ENCODE data around the gene MITF. TPM values are rescaled to one million over a fixed set of nuclear protein-coding genes. Genes with fewer than 3 reads are reported as not detected.

MITF gene
- total RNA-seq, 2 experiments from 2014 or later = 1.4 to 1.6 TPM

DNA sequence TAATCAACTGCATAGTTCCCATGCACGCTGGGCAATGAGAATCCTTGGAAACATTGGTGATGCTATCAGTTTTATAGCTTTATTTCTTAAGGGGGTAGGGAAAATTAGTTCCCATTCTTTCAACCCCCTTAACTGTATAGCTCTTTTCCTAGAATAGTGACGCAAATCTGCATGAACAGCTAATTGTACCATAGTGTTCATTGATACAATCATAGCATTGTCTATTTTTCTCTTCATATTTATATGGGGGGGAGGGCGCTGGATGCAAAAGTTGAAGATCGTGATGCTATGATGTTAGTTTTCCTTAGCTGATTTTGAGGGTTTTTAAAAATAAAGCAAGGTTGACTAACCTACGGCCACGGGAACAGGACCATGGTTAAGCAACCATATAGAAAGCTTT lies 227.9 kb downstream of the MITF start:
- Mint-ChIP-seq H3K36me3 (no peaks in the 10 kb centered on the region), H3K9me3 (no peaks in the 10 kb centered on the region), H3K27ac (no peak overlapping the region), H3K27me3 (peaks cover 2% of the 10 kb centered on the region), H3K4me1 (no peaks in the 10 kb centered on the region), H3K4me3 (no peak overlapping the region)
- POLR2A ChIA-PET = no interaction called here
- ATAC-seq (ENCODE audit: low read depth) (no peak), DNase-seq (no peak)

GRCh38 chr3:69970827-69971226 lies 231.6 kb downstream of the MITF start:
- H3K36me3 Mint-ChIP-seq = no peaks in the 10 kb centered on the region
- no peak overlapping the region for H3K4me3 Mint-ChIP-seq
- no peaks in the 10 kb centered on the region for H3K27me3 Mint-ChIP-seq
- POLR2A ChIA-PET = no interaction called here
- no peaks in the 10 kb centered on the region for H3K9me3 Mint-ChIP-seq
- ATAC-seq (ENCODE audit: low read depth) (no peak), DNase-seq (no peak)
- H3K27ac Mint-ChIP-seq = no peak overlapping the region
- no peaks in the 10 kb centered on the region for H3K4me1 Mint-ChIP-seq

GRCh38 chr3:69972672-69973071 lies 233.4 kb downstream of the MITF start:
- POLR2A ChIA-PET = no interaction called here
- no peaks in the 10 kb centered on the region for H3K36me3 Mint-ChIP-seq
- no peak overlapping the region for H3K27ac Mint-ChIP-seq
- DNase-seq = no peak
- H3K4me3 Mint-ChIP-seq = no peak overlapping the region
- H3K27me3 Mint-ChIP-seq = no peaks in the 10 kb centered on the region
- no peaks in the 10 kb centered on the region for H3K4me1 Mint-ChIP-seq
- peaks cover 2% of the 10 kb centered on the region for H3K9me3 Mint-ChIP-seq
- ATAC-seq (ENCODE audit: low read depth) = no peak

- no peaks in the 10 kb centered on the region for H3K36me3 Mint-ChIP-seq
- H3K9me3 Mint-ChIP-seq = peaks cover 4% of the 10 kb centered on the region
- H3K27me3 Mint-ChIP-seq = no peaks in the 10 kb centered on the region
- POLR2A ChIA-PET = no interaction called here
- H3K4me3 Mint-ChIP-seq = no peak overlapping the region
- no peaks in the 10 kb centered on the region for H3K4me1 Mint-ChIP-seq
- no peak overlapping the region for H3K27ac Mint-ChIP-seq
- no peak for DNase-seq
- no peak for ATAC-seq (ENCODE audit: low read depth)
Measured at GRCh38 chr3:69976021-69976420, 236.8 kb downstream of the MITF start.

DNA sequence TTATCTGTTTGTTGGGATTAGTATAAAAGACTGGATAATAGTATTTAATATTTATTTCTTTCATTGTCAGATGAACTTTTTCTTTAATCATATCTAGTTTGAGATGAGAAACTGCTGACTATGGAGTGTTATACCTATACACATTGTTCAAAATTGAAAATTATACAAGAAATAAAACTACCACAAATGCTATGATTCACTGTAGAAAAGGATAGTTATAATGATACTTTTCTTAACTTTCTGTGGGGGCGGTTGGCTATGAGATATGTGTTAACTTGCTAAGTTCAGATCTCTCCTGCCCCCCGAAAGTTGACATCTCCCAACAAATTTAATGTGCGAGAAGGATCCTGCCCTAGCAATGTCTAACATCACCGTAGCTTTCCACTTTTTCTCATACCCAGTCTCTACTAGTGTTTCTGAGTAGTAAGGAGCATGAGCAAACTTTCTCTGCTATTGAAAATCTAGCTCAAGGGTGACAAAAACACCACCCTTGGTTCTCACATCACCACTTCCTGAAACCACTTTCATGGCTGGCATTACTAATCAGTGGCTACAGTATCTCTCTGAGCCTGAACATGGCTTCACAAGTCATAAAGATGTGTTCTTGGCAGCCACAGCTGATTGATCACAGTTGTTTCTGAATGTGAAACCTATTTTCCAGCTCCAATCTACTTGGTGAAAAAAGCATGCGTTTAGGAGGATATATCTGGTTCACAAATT lies 244.4 kb downstream of the MITF start:
- Mint-ChIP-seq H3K27ac (no peak overlapping the region), H3K9me3 (peaks cover 4% of the 10 kb centered on the region), H3K4me1 (no peaks in the 10 kb centered on the region), H3K36me3 (no peaks in the 10 kb centered on the region), H3K4me3 (no peak overlapping the region), H3K27me3 (peaks cover 3% of the 10 kb centered on the region)
- POLR2A ChIA-PET = no interaction called here
- DNase-seq (no peak), ATAC-seq (ENCODE audit: low read depth) (no peak)

- H3K27me3 Mint-ChIP-seq = peaks cover 3% of the 10 kb centered on the region
- no peaks in the 10 kb centered on the region for H3K4me1 Mint-ChIP-seq
- H3K36me3 Mint-ChIP-seq = no peaks in the 10 kb centered on the region
- DNase-seq (no peak), ATAC-seq (ENCODE audit: low read depth) (no peak)
- H3K9me3 Mint-ChIP-seq = peaks cover 2% of the 10 kb centered on the region
- H3K27ac Mint-ChIP-seq = no peak overlapping the region
- POLR2A ChIA-PET = no interaction called here
- H3K4me3 Mint-ChIP-seq = no peak overlapping the region
Measured at GRCh38 chr3:69985266-69985665, 246.0 kb downstream of the MITF start.

- POLR2A ChIA-PET = no interaction called here
- Mint-ChIP-seq H3K4me3 (no peak overlapping the region), H3K9me3 (peaks cover 2% of the 10 kb centered on the region), H3K36me3 (no peaks in the 10 kb centered on the region), H3K27ac (no peak overlapping the region), H3K27me3 (peaks cover 3% of the 10 kb centered on the region), H3K4me1 (no peaks in the 10 kb centered on the region)
- DNase-seq = no peak
- no peak for ATAC-seq (ENCODE audit: low read depth)
Measured at GRCh38 chr3:69986419-69986818, 247.2 kb downstream of the MITF start.

- Mint-ChIP-seq H3K9me3 (peaks cover 2% of the 10 kb centered on the region), H3K27ac (no peak overlapping the region), H3K4me1 (no peaks in the 10 kb centered on the region), H3K4me3 (no peak overlapping the region), H3K27me3 (peaks cover 3% of the 10 kb centered on the region), H3K36me3 (no peaks in the 10 kb centered on the region)
- ATAC-seq (ENCODE audit: low read depth) (no peak), DNase-seq (no peak)
- POLR2A ChIA-PET = no interaction called here
Measured at GRCh38 chr3:69987833-69988232, 248.6 kb downstream of the MITF start.

- POLR2A ChIA-PET = no interaction called here
- H3K36me3 Mint-ChIP-seq = no peaks in the 10 kb centered on the region
- no peaks in the 10 kb centered on the region for H3K27me3 Mint-ChIP-seq
- H3K27ac Mint-ChIP-seq = no peak overlapping the region
- ATAC-seq (ENCODE audit: low read depth) = no peak
- H3K4me3 Mint-ChIP-seq = no peak overlapping the region
- DNase-seq = no peak
- no peaks in the 10 kb centered on the region for H3K9me3 Mint-ChIP-seq
- H3K4me1 Mint-ChIP-seq = no peaks in the 10 kb centered on the region
Measured at GRCh38 chr3:69993757-69994156, 254.5 kb downstream of the MITF start.

GRCh38 chr3:69994919-69995318 lies 255.7 kb downstream of the MITF start:
- no peaks in the 10 kb centered on the region for H3K36me3 Mint-ChIP-seq
- no peak for DNase-seq
- H3K9me3 Mint-ChIP-seq = no peaks in the 10 kb centered on the region
- no peak for ATAC-seq (ENCODE audit: low read depth)
- no peak overlapping the region for H3K27ac Mint-ChIP-seq
- H3K4me1 Mint-ChIP-seq = no peaks in the 10 kb centered on the region
- POLR2A ChIA-PET = no interaction called here
- H3K4me3 Mint-ChIP-seq = no peak overlapping the region
- no peaks in the 10 kb centered on the region for H3K27me3 Mint-ChIP-seq

GRCh38 chr3:69997631-69998307 lies 258.5 kb downstream of the MITF start:
- DNase-seq = no peak
- POLR2A ChIA-PET = no interaction called here
- Mint-ChIP-seq H3K36me3 (no peaks in the 10 kb centered on the region), H3K4me1 (no peaks in the 10 kb centered on the region), H3K27ac (no peak overlapping the region), H3K27me3 (no peaks in the 10 kb centered on the region), H3K9me3 (no peaks in the 10 kb centered on the region), H3K4me3 (no peak overlapping the region)
- no peak for ATAC-seq (ENCODE audit: low read depth)

GRCh38 chr3:69998759-69999139 lies 259.5 kb downstream of the MITF start:
- no peak overlapping the region for H3K4me3 Mint-ChIP-seq
- no peaks in the 10 kb centered on the region for H3K9me3 Mint-ChIP-seq
- POLR2A ChIA-PET = no interaction called here
- no peak overlapping the region for H3K27ac Mint-ChIP-seq
- H3K36me3 Mint-ChIP-seq = no peaks in the 10 kb centered on the region
- no peaks in the 10 kb centered on the region for H3K4me1 Mint-ChIP-seq
- H3K27me3 Mint-ChIP-seq = no peaks in the 10 kb centered on the region
- DNase-seq (no peak), ATAC-seq (ENCODE audit: low read depth) (no peak)

GRCh38 chr3:69999140-70000027 lies 260.1 kb downstream of the MITF start, which contains the start of gene SAMMSON:
SAMMSON (plus strand) TSS chr3:69999733.
- H3K4me1 Mint-ChIP-seq = no peaks in the 10 kb centered on the region
- H3K36me3 Mint-ChIP-seq = no peaks in the 10 kb centered on the region
- no peak within 1 kb of the TSS for H3K27ac Mint-ChIP-seq
- no peaks in the 10 kb centered on the region for H3K27me3 Mint-ChIP-seq
- DNase-seq = no peak
- no peak for ATAC-seq (ENCODE audit: low read depth)
- H3K4me3 Mint-ChIP-seq = no peak within 1 kb of the TSS
- POLR2A ChIA-PET = no interaction called here
- H3K9me3 Mint-ChIP-seq = no peaks in the 10 kb centered on the region

DNA sequence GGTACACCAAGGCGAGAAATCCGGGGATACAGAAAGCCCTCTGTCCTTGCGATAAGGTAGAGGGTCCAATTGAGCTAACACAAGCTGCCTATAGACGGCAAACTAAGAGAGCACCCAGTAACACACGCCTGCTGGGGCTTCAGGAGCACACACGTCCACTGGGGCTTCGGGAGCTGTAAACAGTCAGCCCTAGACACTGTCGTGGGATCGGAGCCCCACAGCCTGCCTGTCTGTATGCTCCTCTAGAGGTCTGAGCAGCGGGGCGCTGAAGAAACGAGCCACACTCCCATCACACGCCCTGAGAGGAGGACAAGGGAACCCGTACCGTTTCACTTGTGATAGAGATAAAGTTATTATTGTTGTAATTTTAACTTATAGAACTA lies 260.8 kb downstream of the MITF start:
- DNase-seq = no peak
- H3K36me3 Mint-ChIP-seq = no peaks in the 10 kb centered on the region
- no peak overlapping the region for H3K27ac Mint-ChIP-seq
- no peaks in the 10 kb centered on the region for H3K4me1 Mint-ChIP-seq
- ATAC-seq (ENCODE audit: low read depth) = no peak
- POLR2A ChIA-PET = no interaction called here
- no peaks in the 10 kb centered on the region for H3K27me3 Mint-ChIP-seq
- H3K4me3 Mint-ChIP-seq = no peak overlapping the region
- no peaks in the 10 kb centered on the region for H3K9me3 Mint-ChIP-seq

All from activated naive CD8-positive, alpha-beta T cell treated with anti-CD3 and anti-CD28 coated beads, Interleukin-2, amount 10 ng/mL, durations not matched to agents 7 days and 5 days (primary cell).